GM12891 (cell line): ENCODE measurements around the gene TRDN.

Experiments
- DNase-seq: peaks from one replicate; pipeline ENCODE4 v3.0.0; 2011; ENCODE audit warnings: low spot score; ENCODE audit not compliant: insufficient read length
- FAIRE-seq: peaks from 2 replicates; lab custom pipeline; 2011; peaks lifted over from hg19 to GRCh38; lab: Jason Lieb, UNC
- PAX5 ChIP-seq: IDR thresholded peaks from 2 replicates; pipeline ENCODE4 v1.6.1; 2011; ENCODE audit warnings: low read length, moderate library complexity, mild to moderate bottlenecking; ENCODE audit not compliant: insufficient read depth, severe bottlenecking
- POLR2A ChIP-seq: IDR thresholded peaks from 2 replicates; pipeline ENCODE4 v1.6.1; 2011; ENCODE audit warnings: low read depth, low read length, control low read depth
- POLR2AphosphoS5 ChIP-seq: IDR thresholded peaks from 2 replicates; pipeline ENCODE4 v1.6.1; 2011; ENCODE audit warnings: low read depth, low read length, control low read depth
- POU2F2 ChIP-seq: IDR thresholded peaks from 2 replicates; pipeline ENCODE4 v1.6.1; 2011; ENCODE audit warnings: low read depth, mild to moderate bottlenecking, control low read depth, low read length, moderate library complexity
- SPI1 ChIP-seq: IDR thresholded peaks from 2 replicates; pipeline ENCODE4 v1.6.1; 2011; ENCODE audit warnings: low read depth, low read length, control low read depth
- TAF1 ChIP-seq: IDR thresholded peaks from 2 replicates; pipeline ENCODE4 v1.6.1; 2011; ENCODE audit warnings: low read depth, low read length, control low read depth

Gene TRDN

DNA sequence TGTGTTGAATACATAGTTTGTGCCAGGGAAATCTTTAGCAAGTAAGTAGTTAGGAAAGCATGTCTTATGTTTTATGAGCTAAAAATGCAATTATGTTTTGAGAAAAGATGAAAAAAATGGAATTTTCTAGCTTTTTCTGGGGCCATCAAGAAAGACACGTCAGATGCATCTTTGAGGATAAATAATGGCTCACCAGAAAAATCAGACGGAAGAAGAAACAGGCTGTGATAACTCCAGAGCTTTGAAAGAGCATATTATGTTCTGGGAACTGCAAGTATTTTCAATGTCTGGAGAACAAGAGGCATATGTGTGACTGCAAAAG lies 467.0 kb downstream of the TRDN start:
- no peak for TF ChIP-seq POLR2AphosphoS5
- no peak for FAIRE-seq
- no peak for DNase-seq

DNA sequence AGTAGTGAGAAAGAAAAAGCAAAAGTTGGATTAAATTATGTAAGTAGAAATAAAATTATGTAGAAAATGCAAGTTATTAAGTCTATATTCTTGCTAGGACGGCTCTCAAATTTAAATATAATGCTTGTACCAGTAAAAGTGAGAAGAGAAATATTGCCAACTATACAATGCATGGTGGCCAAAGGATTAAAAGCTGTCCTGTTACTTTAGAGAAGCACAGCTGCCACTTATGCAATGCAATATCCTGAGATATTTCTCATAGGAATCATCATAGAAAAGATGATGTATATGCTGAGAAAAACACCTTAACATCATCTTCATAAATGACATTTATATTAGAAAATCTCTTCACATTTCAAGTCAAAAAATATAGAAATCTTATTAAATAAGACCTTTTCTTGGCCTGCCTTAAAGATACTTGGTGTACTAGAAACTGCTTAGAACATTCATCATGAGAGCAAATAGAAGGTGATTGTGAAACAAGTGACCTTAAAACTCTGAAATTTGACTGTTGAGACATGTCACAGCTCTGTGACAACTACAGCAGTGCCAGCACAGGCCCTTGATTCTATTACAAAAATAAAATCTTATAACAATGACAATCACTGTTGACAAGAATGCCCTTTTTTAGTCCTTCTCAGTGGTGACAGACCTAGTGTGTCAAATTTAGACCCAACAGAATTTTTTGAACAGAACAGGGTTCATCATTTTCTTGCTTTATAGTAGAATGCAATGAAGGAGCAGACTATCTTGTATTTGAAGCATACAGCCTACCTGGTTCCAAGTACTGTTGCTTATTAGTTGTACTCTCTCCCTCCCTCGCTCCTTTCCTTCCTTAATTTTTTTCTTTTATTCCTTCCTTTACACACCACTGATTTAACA lies 467.6 kb downstream of the TRDN start:
- no peak for DNase-seq
- FAIRE-seq = no peak
- TF ChIP-seq PAX5 (no peak), POU2F2 (no peak), SPI1 (no peak), TAF1 (no peak), POLR2A (no peak), POLR2AphosphoS5 (no peak)

DNA sequence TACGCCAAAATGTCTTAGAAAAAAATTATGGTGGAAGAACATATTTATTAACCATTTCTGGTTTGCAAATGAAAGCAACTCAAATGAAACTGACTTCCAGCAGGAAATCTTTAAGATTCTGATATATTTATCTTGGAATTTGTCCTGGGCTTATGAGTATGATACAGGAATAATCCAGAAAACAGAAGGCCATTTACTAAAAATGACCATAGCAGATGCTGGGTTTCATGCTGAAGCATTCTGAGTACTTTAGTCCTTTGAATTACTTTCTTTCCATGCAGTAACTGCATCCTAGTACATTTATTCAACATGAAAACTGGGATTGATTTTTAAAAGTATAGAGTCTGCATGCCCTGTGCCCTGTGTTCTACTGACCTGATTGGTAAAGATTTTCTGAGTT lies 468.3 kb downstream of the TRDN start:
- TF ChIP-seq PAX5 (no peak), POU2F2 (no peak), POLR2A (no peak), SPI1 (no peak), POLR2AphosphoS5 (no peak), TAF1 (no peak)
- DNase-seq = no peak
- no peak for FAIRE-seq
